ENCODE data around the gene FH.

GRCh38 chr1:241551759-241552638, 32.4 kb upstream of the FH start:
- TF ChIP-seq CHD4 (IDR thresholded peaks at IDR 0.05; ENCODE audit: borderline replicate concordance) (no peak), CTCF (IDR thresholded peaks at IDR 0.05) (no peak), POLR2A (IDR thresholded peaks at IDR 0.05; ENCODE audit: low read length) (no peak), PBX3 (IDR thresholded peaks at IDR 0.05) (no peak)
